ENCODE results near the gene KIF27.

DNA sequence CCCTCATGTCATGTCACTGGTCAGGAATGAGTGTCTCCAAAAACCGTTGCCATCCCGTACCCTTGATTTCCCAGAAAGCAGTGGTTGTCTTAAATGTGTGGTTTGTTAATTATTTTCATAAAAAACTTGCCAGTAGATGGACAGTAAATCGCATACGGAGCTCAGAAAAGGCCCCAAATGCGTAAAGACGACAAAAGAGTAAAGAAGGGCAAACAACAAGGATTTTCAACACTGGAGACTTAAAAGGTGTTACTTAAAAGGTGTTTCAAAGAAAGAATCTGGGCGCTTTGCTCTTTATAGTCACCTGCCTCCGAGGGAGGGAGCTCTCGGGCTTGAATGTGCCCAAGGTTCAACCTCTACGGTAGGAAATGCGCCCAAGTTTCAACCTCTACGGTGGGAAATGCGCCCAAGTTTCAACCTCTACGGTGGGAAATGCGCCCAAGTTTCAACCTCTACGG, 734 bp downstream of the KIF27 start:
- TF ChIP-seq, protein P1, sequence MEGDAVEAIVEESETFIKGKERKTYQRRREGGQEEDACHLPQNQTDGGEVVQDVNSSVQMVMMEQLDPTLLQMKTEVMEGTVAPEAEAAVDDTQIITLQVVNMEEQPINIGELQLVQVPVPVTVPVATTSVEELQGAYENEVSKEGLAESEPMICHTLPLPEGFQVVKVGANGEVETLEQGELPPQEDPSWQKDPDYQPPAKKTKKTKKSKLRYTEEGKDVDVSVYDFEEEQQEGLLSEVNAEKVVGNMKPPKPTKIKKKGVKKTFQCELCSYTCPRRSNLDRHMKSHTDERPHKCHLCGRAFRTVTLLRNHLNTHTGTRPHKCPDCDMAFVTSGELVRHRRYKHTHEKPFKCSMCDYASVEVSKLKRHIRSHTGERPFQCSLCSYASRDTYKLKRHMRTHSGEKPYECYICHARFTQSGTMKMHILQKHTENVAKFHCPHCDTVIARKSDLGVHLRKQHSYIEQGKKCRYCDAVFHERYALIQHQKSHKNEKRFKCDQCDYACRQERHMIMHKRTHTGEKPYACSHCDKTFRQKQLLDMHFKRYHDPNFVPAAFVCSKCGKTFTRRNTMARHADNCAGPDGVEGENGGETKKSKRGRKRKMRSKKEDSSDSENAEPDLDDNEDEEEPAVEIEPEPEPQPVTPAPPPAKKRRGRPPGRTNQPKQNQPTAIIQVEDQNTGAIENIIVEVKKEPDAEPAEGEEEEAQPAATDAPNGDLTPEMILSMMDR (IDR thresholded peaks at IDR 0.05; ENCODE audit: low read depth, low read length, missing input control) = no peak
- TF ChIP-seq, protein P2, sequence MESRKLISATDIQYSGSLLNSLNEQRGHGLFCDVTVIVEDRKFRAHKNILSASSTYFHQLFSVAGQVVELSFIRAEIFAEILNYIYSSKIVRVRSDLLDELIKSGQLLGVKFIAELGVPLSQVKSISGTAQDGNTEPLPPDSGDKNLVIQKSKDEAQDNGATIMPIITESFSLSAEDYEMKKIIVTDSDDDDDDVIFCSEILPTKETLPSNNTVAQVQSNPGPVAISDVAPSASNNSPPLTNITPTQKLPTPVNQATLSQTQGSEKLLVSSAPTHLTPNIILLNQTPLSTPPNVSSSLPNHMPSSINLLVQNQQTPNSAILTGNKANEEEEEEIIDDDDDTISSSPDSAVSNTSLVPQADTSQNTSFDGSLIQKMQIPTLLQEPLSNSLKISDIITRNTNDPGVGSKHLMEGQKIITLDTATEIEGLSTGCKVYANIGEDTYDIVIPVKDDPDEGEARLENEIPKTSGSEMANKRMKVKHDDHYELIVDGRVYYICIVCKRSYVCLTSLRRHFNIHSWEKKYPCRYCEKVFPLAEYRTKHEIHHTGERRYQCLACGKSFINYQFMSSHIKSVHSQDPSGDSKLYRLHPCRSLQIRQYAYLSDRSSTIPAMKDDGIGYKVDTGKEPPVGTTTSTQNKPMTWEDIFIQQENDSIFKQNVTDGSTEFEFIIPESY (IDR thresholded peaks at IDR 0.05) = no peak
- TF ChIP-seq REST (IDR thresholded peaks at IDR 0.05) = no peak
- no peak for TF ChIP-seq JUND (IDR thresholded peaks at IDR 0.05)
- TF ChIP-seq TAF1 (conservative IDR thresholded peaks at IDR 0.05) = no peak
- peak; percentile 21 to 63 for TF ChIP-seq RAD21 (IDR thresholded peaks at IDR 0.05)
- no peak for TF ChIP-seq RXRA (IDR thresholded peaks at IDR 0.05)
- peak in 1 of 2 donors; percentile 9 for TF ChIP-seq GABPA (IDR thresholded peaks at IDR 0.05 in 1 of 2, conservative IDR thresholded peaks at IDR 0.05 in 1 of 2)
- TF ChIP-seq FOXA1 (IDR thresholded peaks at IDR 0.05) = no peak
- peak; percentile 27 for TF ChIP-seq SP1 (IDR thresholded peaks at IDR 0.05)
- TF ChIP-seq, protein P3, sequence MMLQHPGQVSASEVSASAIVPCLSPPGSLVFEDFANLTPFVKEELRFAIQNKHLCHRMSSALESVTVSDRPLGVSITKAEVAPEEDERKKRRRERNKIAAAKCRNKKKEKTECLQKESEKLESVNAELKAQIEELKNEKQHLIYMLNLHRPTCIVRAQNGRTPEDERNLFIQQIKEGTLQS (IDR thresholded peaks at IDR 0.05) = no peak
- TF ChIP-seq YY1 (IDR thresholded peaks at IDR 0.05) = no peak

Data from liver (tissue), 3 donors.